Tibial nerve (tissue), 4 donors: ENCODE measurements around the gene UGT2A3. TPM values are rescaled to one million over a fixed set of nuclear protein-coding genes. Genes with fewer than 3 reads are reported as not detected.

Source experiments
- DNase-seq, 2 donors: peaks; one replicate each; pipeline ENCODE4 v3.0.0-alpha.2; 2019; ENCODE audit warnings: low spot score in 2 of 2
- H3K27ac ChIP-seq, 4 donors: fragments of 200-600 bp; sonication (generic) in 3 of 4; one replicate each; pipeline ENCODE4 v1.5.1; 2017 to 2019; ENCODE audit warnings: mild to moderate bottlenecking in 1 of 4
- H3K27me3 ChIP-seq, 2 donors: fragments of 200-600 bp; sonication (generic) in 1 of 2; one replicate each; pipeline versions ENCODE4 v1.5.1 to v1.6.0; 2017 to 2019
- H3K36me3 ChIP-seq, 3 donors: fragments of 200-600 bp; sonication (generic); one replicate each; pipeline ENCODE4 v1.5.1; 2018 to 2019
- H3K4me1 ChIP-seq, 4 donors: fragments of 200-600 bp; sonication (generic) in 3 of 4; one replicate each; pipeline ENCODE4 v1.5.1; 2017 to 2019
- H3K4me3 ChIP-seq, 4 donors: fragments of 200-600 bp; sonication (generic) in 3 of 4; one replicate each; pipeline ENCODE4 v1.5.1; 2017 to 2019; ENCODE audit warnings: mild to moderate bottlenecking in 1 of 4, moderate library complexity in 1 of 4
- H3K9me3 ChIP-seq, 4 donors: fragments of 200-600 bp; sonication (generic) in 3 of 4; one replicate each; pipeline ENCODE4 v1.5.1; 2017 to 2019
- EP300 ChIP-seq, 2 donors: sonication (generic); formaldehyde crosslinking; IDR thresholded peaks; one replicate each; pipeline ENCODE4 v1.6.1; 2017; ENCODE audit warnings: antibody characterized with exemption in 2 of 2, mild to moderate bottlenecking in 1 of 2
- POLR2A ChIP-seq, 2 donors: fragments of 450-650 bp; IDR thresholded peaks; one replicate each; pipeline ENCODE4 v1.6.1; 2017; ENCODE audit warnings: antibody characterized with exemption in 2 of 2, mild to moderate bottlenecking in 2 of 2, moderate library complexity in 2 of 2
- WGBS, 2 donors: methylation state at CpG; one replicate each; pipeline ENCODE4 v1.1.5; 2018; 5-methylcytosine and 5-hydroxymethylcytosine counted together
- total RNA-seq, 4 donors: library from RNA; depleted of rRNA; stranded (reverse); fragments of >200 nt; gene quantifications; one replicate each; pipeline ENCODE4 v1.1.0, GENCODE V29; 2016
- TF ChIP-seq, protein P1 (sequence below), 5 experiments: fragments of 200-600 bp in 3 of 5; fragments of 450-650 bp in 2 of 5; sonication (generic) in 3 of 5; IDR thresholded peaks; one replicate each; pipeline ENCODE4 v1.5.1; 2016 to 2019; ENCODE audit warnings: antibody characterized with exemption in 5 of 5, mild to moderate bottlenecking in 3 of 5, moderate library complexity in 2 of 5

UGT2A3 gene
- total RNA-seq, 4 donors from 2014 or later: not detected

DNA sequence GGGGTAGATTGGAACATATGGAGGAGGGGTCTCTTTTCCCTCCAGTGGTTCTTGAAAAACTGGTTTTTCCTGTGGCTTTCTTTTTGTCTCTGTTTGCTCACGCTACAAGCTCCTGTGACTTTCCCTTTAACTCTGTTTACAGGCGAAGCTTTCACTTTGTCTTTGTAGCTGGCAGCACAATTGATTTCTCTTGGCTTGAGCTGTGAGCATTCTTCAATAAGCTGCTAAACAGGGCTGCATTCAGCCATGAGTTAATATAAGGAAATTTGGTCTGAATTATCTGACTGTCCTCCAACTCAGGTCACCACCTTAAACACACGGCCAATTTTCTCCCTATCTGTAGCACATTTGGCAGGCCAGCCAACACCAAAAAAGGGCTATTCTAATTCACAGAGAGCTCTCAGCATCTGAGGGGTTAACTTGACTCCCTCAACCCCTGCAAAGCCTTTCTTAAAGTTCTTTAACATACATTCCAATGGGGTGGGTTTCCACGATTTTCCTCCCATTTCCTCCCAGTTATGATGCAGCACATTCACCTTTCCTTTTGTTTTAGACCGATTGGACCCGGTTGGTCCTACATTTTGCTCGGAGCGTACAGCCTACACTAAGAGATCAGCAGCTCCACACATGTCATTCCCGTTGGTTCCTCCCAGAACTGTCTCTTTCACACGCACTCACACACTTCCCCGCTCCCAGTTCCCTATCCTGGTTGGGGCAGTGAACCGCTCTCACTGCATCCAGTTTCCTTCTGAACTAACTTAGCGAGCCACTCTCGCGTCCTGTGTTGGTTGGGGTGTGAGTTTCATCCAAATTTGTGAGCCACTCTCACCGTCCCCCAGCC lies 45.4 kb downstream of the UGT2A3 start:
- Histone ChIP-seq H3K27me3 (no peaks in the 10 kb centered on the region), H3K9me3 (no peaks in the 10 kb centered on the region), H3K27ac (no peak overlapping the region), H3K36me3 (no peaks in the 10 kb centered on the region), H3K4me3 (peak overlapping the region in 1 of 4 donors; percentile 15), H3K4me1 (no peaks in the 10 kb centered on the region)
- DNase-seq: no peak
- no peak for TF ChIP-seq POLR2A (IDR thresholded peaks at IDR 0.05)
- TF ChIP-seq, protein P1, sequence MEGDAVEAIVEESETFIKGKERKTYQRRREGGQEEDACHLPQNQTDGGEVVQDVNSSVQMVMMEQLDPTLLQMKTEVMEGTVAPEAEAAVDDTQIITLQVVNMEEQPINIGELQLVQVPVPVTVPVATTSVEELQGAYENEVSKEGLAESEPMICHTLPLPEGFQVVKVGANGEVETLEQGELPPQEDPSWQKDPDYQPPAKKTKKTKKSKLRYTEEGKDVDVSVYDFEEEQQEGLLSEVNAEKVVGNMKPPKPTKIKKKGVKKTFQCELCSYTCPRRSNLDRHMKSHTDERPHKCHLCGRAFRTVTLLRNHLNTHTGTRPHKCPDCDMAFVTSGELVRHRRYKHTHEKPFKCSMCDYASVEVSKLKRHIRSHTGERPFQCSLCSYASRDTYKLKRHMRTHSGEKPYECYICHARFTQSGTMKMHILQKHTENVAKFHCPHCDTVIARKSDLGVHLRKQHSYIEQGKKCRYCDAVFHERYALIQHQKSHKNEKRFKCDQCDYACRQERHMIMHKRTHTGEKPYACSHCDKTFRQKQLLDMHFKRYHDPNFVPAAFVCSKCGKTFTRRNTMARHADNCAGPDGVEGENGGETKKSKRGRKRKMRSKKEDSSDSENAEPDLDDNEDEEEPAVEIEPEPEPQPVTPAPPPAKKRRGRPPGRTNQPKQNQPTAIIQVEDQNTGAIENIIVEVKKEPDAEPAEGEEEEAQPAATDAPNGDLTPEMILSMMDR (IDR thresholded peaks at IDR 0.05): no peak
- TF ChIP-seq EP300 (IDR thresholded peaks at IDR 0.05): no peak
- 25 to 38% methylated on average over 16 of the region's 16 CpGs for WGBS, 2 donors

DNA sequence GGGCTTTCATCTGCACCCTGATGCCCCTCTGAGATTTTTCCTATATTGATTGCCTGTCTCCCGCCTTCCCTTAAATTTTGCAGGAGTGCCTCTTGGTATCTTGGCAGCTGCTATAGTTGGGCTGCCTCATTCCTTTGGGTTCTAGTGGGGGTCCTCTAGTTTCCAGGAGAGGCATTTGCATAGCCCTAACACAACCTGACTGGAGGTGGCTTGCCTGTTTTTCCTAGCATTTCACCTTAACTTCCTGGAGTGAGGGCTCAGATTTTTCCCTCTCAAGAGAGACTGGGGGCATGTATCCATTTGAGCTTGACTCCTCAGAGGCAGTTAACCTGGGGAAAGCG lies 46.0 kb downstream of the UGT2A3 start:
- no peaks in the 10 kb centered on the region for H3K4me1 ChIP-seq
- no peaks in the 10 kb centered on the region for H3K36me3 ChIP-seq
- 51 to 64% methylated on average over 2 of the region's 2 CpGs for WGBS, 2 donors
- H3K9me3 ChIP-seq: no peaks in the 10 kb centered on the region
- TF ChIP-seq POLR2A (IDR thresholded peaks at IDR 0.05): no peak
- no peak for TF ChIP-seq EP300 (IDR thresholded peaks at IDR 0.05)
- TF ChIP-seq, protein P1 (IDR thresholded peaks at IDR 0.05): no peak
- no peaks in the 10 kb centered on the region for H3K27me3 ChIP-seq
- no peak overlapping the region for H3K4me3 ChIP-seq
- DNase-seq: no peak
- no peak overlapping the region for H3K27ac ChIP-seq

- H3K9me3 ChIP-seq: no peaks in the 10 kb centered on the region
- no peaks in the 10 kb centered on the region for H3K4me1 ChIP-seq
- TF ChIP-seq POLR2A (IDR thresholded peaks at IDR 0.05): no peak
- TF ChIP-seq, protein P1 (IDR thresholded peaks at IDR 0.05): no peak
- TF ChIP-seq EP300 (IDR thresholded peaks at IDR 0.05): no peak
- H3K27ac ChIP-seq: no peak overlapping the region
- no peaks in the 10 kb centered on the region for H3K36me3 ChIP-seq
- 44 to 51% methylated on average over 6 of the region's 6 CpGs for WGBS, 2 donors
- no peaks in the 10 kb centered on the region for H3K27me3 ChIP-seq
- no peak for DNase-seq
- no peak overlapping the region for H3K4me3 ChIP-seq
Observed at GRCh38 chr4:68904786-68905185, 46.8 kb downstream of the UGT2A3 start.

DNA sequence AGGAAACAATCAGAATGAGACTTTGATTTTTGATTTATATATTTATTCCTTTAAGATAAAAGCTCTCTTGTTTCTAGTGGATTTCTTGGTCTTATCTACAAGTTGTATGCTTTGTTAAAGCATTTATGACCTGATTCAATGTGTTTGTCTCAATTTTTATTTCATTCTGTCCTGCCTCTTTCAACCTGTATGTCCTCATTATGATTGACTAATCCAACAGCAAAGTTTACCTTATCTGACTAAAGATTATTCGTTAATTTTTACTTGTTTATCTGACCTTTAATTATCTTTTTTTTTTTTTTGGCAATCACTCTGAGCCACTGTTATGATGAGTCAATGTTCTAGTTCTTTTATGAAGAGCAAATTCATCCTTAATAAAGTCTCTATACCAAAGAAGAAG lies 54.9 kb downstream of the UGT2A3 start:
- Histone ChIP-seq H3K27ac (no peak overlapping the region), H3K4me3 (no peak overlapping the region), H3K4me1 (no peaks in the 10 kb centered on the region), H3K36me3 (no peaks in the 10 kb centered on the region), H3K9me3 (no peaks in the 10 kb centered on the region), H3K27me3 (no peaks in the 10 kb centered on the region)
- DNase-seq: no peak
- WGBS, 2 donors: 58 to 76% methylated on average over 1 of the region's 1 CpG
- TF ChIP-seq EP300 (IDR thresholded peaks at IDR 0.05) (no peak), POLR2A (IDR thresholded peaks at IDR 0.05) (no peak)
- TF ChIP-seq, protein P1 (IDR thresholded peaks at IDR 0.05): no peak

- Histone ChIP-seq H3K36me3 (no peaks in the 10 kb centered on the region), H3K9me3 (no peaks in the 10 kb centered on the region), H3K27me3 (no peaks in the 10 kb centered on the region), H3K4me1 (no peaks in the 10 kb centered on the region), H3K4me3 (no peak overlapping the region), H3K27ac (no peak overlapping the region)
- WGBS, 2 donors: 53 to 68% methylated on average over 5 of the region's 5 CpGs
- no peak for DNase-seq
- TF ChIP-seq POLR2A (IDR thresholded peaks at IDR 0.05): no peak
- TF ChIP-seq, protein P1 (IDR thresholded peaks at IDR 0.05): no peak
- no peak for TF ChIP-seq EP300 (IDR thresholded peaks at IDR 0.05)
Observed at GRCh38 chr4:68895561-68896198, 55.9 kb downstream of the UGT2A3 start.
